Measurements from ENCODE around the gene SP140. TPM values are rescaled to one million over a fixed set of nuclear protein-coding genes. Genes with fewer than 3 reads are reported as not detected.
"Not testable (repeated sequence)": the region's sequence is repeated elsewhere in the genome, so short reads cannot be mapped to it uniquely, and the experiment has no call there.

The SP140 gene
- total RNA-seq, 1 experiment from 2014 or later = not detected

DNA sequence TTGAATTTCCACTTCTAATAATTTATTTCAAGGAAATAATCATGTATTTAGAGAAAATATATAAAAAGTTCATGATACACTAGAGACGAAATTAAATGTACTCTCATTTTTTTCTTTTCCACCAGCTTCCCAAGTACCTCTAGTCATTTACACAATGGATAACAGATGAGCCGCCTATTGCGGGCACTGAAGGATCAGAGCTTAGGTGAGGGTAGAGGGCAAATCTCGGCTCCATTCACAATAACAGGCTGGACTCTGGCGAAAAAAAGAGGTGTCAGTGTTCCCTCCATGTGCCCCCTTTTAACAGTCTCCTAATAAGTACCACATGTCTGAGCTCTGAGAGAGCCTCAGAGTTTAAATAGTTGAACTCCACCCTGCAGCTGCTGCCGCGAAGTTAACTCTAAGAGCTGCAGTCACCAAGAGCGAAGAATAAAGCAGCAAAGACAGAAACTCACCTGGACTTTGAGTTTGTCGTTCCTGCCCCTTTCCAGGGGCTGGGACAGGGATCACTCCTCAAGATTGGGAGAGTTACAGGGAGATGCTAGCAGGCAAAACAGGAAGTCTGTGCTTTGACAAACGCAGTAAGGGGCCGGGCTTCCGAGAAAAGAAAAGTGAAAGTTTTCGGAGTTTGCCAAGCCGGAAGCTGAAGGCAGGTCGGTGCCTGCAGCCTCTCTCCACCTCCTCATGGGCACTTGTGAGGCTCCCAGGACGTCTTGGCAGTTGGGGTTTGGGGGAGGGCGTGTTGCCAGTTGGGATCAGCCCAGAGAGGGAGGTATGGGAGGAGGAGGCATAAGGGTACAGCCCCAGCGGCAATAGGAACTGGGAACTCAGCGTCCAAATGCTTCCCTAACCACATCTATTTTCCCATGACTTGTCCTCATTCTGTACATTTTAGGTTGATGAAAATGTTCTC lies 5.9 kb upstream of the SP140 start, which contains the start of gene SP110:
SP110 (minus strand) TSS at position 566 of the 913 bp plus-strand sequence. CDS start 3,057 bp downstream, outside the sequence.
- Mint-ChIP-seq H3K27ac (ENCODE audit: unreplicated experiment) (peak within 1 kb of the TSS; percentile 85), H3K4me1 (ENCODE audit: low read depth, unreplicated experiment) (no peaks in the 10 kb centered on the region), H3K36me3 (ENCODE audit: insufficient read depth, unreplicated experiment) (no peaks in the 10 kb centered on the region), H3K4me3 (ENCODE audit: unreplicated experiment) (peak within 1 kb of the TSS; percentile 97), H3K27me3 (ENCODE audit: insufficient read depth, unreplicated experiment) (peaks cover 3% of the 10 kb centered on the region), H3K9me3 (ENCODE audit: unreplicated experiment) (no peaks in the 10 kb centered on the region)
- Histone ChIP-seq H3K9me3 (no peaks in the 10 kb centered on the region), H3K4me3 (ENCODE audit: low read depth, low read length) (peak within 1 kb of the TSS; percentile 48), H3K4me1 (0 out of 2 replicates have a peak, but pooled peaks cover 3% of the 10 kb centered on the region), H3K36me3 (ENCODE audit: control insufficient read depth, insufficient read depth, low read length) (no peaks in the 10 kb centered on the region), H3K27me3 (replicated peaks; ENCODE audit: control insufficient read depth, insufficient read depth, low read length) (no peaks in the 10 kb centered on the region)
- intact Hi-C loops (cut with micrococcal nuclease; ENCODE audit: unreplicated experiment) = no loop called here
- BruUV-seq (replicated peaks) = no TSS peak
- DNase-seq = peak; percentile 43 to 63
- TF ChIP-seq CTCF (IDR thresholded peaks at IDR 0.05; ENCODE audit: insufficient read depth in 1 of 2, low read depth in 1 of 2, low read length in 1 of 2, severe bottlenecking in 1 of 2, unreplicated experiment in 1 of 2) = no peak
- POLR2A ChIA-PET = no interaction called here
- CTCF ChIA-PET = no interaction called here

DNA sequence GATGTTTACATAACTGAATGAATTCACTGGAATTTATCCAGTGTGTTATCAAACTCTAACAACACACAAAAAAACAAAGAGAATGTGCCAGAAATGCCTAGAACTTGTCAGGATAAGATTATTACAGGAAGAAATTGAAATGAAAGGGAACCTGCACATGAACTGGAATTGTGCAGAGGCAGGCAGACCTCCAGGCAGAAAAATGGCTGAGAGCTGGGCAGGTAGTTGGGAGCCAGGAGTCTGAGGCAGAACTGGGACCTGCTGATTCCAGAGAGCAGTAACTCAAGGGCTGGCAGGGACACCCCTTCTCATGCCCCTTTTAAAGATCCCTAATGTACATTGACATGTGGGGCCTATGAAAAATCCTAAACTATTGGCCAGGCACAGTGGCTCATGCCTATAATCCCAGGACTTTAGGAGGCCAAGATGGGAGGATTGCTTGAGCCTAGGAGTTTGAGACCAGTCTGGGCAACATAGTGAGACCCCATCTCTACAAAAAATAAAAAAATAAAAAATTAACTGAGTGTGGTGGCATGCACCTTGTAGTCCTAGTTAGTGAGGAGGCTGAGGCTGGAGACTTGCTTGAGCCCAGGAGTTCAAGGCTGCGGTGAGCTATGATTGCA lies 5.1 kb upstream of the SP140 start:
- Histone ChIP-seq H3K27me3 (replicated peaks; ENCODE audit: control insufficient read depth, insufficient read depth, low read length) (no peaks in the 10 kb centered on the region), H3K9me3 (no peaks in the 10 kb centered on the region), H3K36me3 (ENCODE audit: control insufficient read depth, insufficient read depth, low read length) (no peaks in the 10 kb centered on the region), H3K4me3 (ENCODE audit: low read depth, low read length) (peak overlapping the region; percentile 48; the same call in 1 of the 2 replicates), H3K4me1 (0 out of 2 replicates have a peak, but pooled peaks cover 3% of the 10 kb centered on the region)
- CTCF ChIA-PET = no interaction called here
- DNase-seq = no peak
- Mint-ChIP-seq H3K27me3 (ENCODE audit: insufficient read depth, unreplicated experiment) (peaks cover 3% of the 10 kb centered on the region), H3K9me3 (ENCODE audit: unreplicated experiment) (no peaks in the 10 kb centered on the region), H3K4me1 (ENCODE audit: low read depth, unreplicated experiment) (no peaks in the 10 kb centered on the region), H3K27ac (ENCODE audit: unreplicated experiment) (peak overlapping the region; percentile 85), H3K4me3 (ENCODE audit: unreplicated experiment) (peak overlapping the region; percentile 97), H3K36me3 (ENCODE audit: insufficient read depth, unreplicated experiment) (no peaks in the 10 kb centered on the region)
- no TSS peak for BruUV-seq (replicated peaks)
- TF ChIP-seq CTCF (IDR thresholded peaks at IDR 0.05; ENCODE audit: insufficient read depth in 1 of 2, low read depth in 1 of 2, low read length in 1 of 2, severe bottlenecking in 1 of 2, unreplicated experiment in 1 of 2) = no peak
- intact Hi-C loops (cut with micrococcal nuclease; ENCODE audit: unreplicated experiment) = no loop called here
- POLR2A ChIA-PET = no interaction called here

DNA sequence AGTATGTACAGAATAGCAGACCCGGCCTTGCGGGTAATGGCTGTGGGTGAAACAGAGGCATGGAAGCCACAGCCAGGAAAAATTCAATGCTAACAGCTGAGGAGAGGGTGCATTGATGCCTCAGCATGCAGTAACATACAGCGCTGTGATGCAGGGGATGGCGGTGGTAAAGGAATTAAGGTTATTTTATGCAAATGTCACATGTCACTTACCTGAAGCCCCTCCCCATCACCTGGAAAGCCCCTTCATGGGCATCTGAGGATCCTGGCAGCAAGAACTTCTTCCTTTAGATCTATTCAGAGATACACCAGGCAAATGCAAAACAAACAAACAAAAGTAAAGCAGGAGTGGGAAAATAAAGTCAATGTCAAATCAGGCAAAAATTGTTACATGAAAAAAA lies 4.0 kb upstream of the SP140 start:
- Histone ChIP-seq H3K36me3 (ENCODE audit: control insufficient read depth, insufficient read depth, low read length) (no peaks in the 10 kb centered on the region), H3K27me3 (replicated peaks; ENCODE audit: control insufficient read depth, insufficient read depth, low read length) (no peaks in the 10 kb centered on the region), H3K4me3 (ENCODE audit: low read depth, low read length) (no peak overlapping the region), H3K9me3 (no peaks in the 10 kb centered on the region), H3K4me1 (0 out of 2 replicates have a peak, but pooled peaks cover 3% of the 10 kb centered on the region)
- Mint-ChIP-seq H3K9me3 (ENCODE audit: unreplicated experiment) (no peaks in the 10 kb centered on the region), H3K4me3 (ENCODE audit: unreplicated experiment) (no peak overlapping the region), H3K36me3 (ENCODE audit: insufficient read depth, unreplicated experiment) (no peaks in the 10 kb centered on the region), H3K4me1 (ENCODE audit: low read depth, unreplicated experiment) (no peaks in the 10 kb centered on the region), H3K27me3 (ENCODE audit: insufficient read depth, unreplicated experiment) (peaks cover 3% of the 10 kb centered on the region), H3K27ac (ENCODE audit: unreplicated experiment) (no peak overlapping the region)
- POLR2A ChIA-PET = no interaction called here
- intact Hi-C loops (cut with micrococcal nuclease; ENCODE audit: unreplicated experiment) = no loop called here
- CTCF ChIA-PET = no interaction called here
- no TSS peak for BruUV-seq (replicated peaks)
- TF ChIP-seq CTCF (IDR thresholded peaks at IDR 0.05; ENCODE audit: insufficient read depth in 1 of 2, low read depth in 1 of 2, low read length in 1 of 2, severe bottlenecking in 1 of 2, unreplicated experiment in 1 of 2) = no peak
- DNase-seq = no peak

- H3K27me3 ChIP-seq (replicated peaks; ENCODE audit: control insufficient read depth, insufficient read depth, low read length); POLR2A ChIA-PET; H3K36me3 ChIP-seq (ENCODE audit: control insufficient read depth, insufficient read depth, low read length); H3K9me3 Mint-ChIP-seq (ENCODE audit: unreplicated experiment); H3K36me3 Mint-ChIP-seq (ENCODE audit: insufficient read depth, unreplicated experiment); H3K9me3 ChIP-seq; H3K4me3 Mint-ChIP-seq (ENCODE audit: unreplicated experiment); intact Hi-C loops (cut with micrococcal nuclease; ENCODE audit: unreplicated experiment); H3K27ac Mint-ChIP-seq (ENCODE audit: unreplicated experiment); H3K4me3 ChIP-seq (ENCODE audit: low read depth, low read length); CTCF ChIA-PET; H3K27me3 Mint-ChIP-seq (ENCODE audit: insufficient read depth, unreplicated experiment); H3K4me1 Mint-ChIP-seq (ENCODE audit: low read depth, unreplicated experiment); BruUV-seq (replicated peaks); H3K4me1 ChIP-seq: not testable (repeated sequence)
- peak in 1 of 2 experiments; percentile 10 for DNase-seq
Observed at GRCh38 chr2:230222829-230223228, 2.7 kb upstream of the SP140 start.
